ENCODE results near the gene GNG3.
"Not testable (repeated sequence)": the region's sequence is repeated elsewhere in the genome, so short reads cannot be mapped to it uniquely, and the experiment has no call there.

Gene GNG3

DNA sequence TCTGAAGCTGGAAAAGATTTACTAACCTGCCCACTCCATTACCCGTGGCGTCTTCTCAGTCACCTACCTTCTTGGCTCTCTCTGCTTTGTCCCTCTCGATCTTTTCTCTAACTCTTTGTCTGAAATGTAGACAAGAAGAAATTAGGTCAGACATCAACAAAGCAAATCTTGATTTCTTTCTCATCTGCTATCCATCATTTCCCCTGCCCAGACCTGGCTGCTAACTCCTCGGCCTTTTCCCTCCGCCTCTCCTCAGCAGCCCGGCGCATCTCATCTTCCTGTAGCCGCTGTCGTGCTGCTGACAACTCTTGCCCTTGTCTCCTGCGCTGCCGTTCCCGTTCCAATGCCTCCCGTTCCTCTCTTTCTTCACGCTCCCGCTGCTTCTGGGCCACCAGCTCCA lies 29.8 kb upstream of the GNG3 start:
- H3K27me3 Mint-ChIP-seq (ENCODE audit: low read depth), result no peaks in the 10 kb centered on the region
- peak overlapping the region; percentile 85 for H3K4me3 Mint-ChIP-seq
- H3K4me1 Mint-ChIP-seq (ENCODE audit: low read depth), result peaks cover 35% of the 10 kb centered on the region

GRCh38 chr11:62678433-62678769 lies 29.1 kb upstream of the GNG3 start:
- no peaks in the 10 kb centered on the region for H3K27me3 Mint-ChIP-seq (ENCODE audit: low read depth)
- peaks cover 31% of the 10 kb centered on the region for H3K4me1 Mint-ChIP-seq (ENCODE audit: low read depth)
- no peaks in the 10 kb centered on the region for H3K9me3 Mint-ChIP-seq
- peak overlapping the region; percentile 85 for H3K4me3 Mint-ChIP-seq
- H3K36me3 Mint-ChIP-seq (ENCODE audit: low read depth), result peaks cover 22% of the 10 kb centered on the region
- peak overlapping the region; percentile 88 for H3K27ac Mint-ChIP-seq

More for the DNA sequence above, 29.8 kb upstream of the GNG3 start:
- Mint-ChIP-seq H3K27ac (peak overlapping the region; percentile 70), H3K36me3 (ENCODE audit: low read depth) (peaks cover 22% of the 10 kb centered on the region), H3K9me3 (no peaks in the 10 kb centered on the region)

DNA sequence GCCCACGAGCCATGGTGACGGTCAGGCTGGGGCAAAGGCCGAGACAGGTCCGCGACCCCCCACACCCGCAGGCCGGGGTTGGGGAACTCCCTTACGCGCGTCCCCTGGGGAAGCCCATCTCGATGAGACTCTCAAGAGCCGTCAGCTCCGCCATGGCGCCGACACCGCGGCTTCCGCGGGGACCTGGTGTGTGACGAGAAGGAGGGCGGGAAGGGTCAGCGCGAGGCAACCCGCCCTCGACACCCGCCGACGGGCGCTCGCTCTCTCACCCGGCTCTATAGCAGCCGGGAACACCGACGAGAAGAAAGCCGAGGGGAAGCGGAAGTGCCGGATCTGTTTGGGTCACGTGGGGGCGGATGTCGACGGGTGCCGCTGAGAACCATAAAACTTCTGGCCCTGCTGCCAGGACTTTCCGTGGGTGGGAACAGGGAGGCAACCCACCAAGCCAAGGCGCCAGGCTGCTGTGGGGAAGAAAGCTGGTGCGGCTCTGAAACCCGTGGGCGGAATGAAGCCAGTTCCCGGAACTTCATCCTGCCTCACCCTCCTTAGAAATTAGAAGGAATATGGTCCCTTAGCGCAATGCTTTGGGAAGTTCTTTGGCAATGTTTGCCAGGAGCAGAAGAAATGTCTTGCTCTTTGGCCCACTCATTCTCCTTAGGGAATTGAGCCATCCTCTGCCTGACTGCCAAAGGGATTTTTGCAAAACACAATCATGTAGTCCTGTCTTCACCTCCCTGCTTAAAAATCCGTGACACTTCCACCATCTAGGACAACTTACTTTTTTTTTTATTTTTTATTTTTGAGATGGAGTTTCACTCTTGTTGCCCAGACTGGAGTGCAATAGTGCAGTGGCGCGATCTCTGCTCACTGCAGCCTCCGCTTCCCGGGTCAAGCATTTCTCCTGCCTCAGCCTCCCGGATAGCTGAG lies 28.4 kb upstream of the GNG3 start, which contains the start of gene UBXN1:
Gene UBXN1 (minus strand): TSS at position 304 of the 927 bp plus-strand sequence. CDS start 150 bp downstream, at position 154.
- Mint-ChIP-seq H3K27me3 (ENCODE audit: low read depth) (no peaks in the 10 kb centered on the region), H3K36me3 (ENCODE audit: low read depth) (peaks cover 22% of the 10 kb centered on the region), H3K27ac (peak within 1 kb of the TSS; percentile 88), H3K4me3 (peak within 1 kb of the TSS; percentile 85), H3K4me1 (ENCODE audit: low read depth) (peaks cover 31% of the 10 kb centered on the region), H3K9me3 (no peaks in the 10 kb centered on the region)

- Mint-ChIP-seq H3K9me3 (no peaks in the 10 kb centered on the region), H3K4me3 (peak overlapping the region; percentile 38), H3K27ac (peak overlapping the region; percentile 57), H3K4me1 (ENCODE audit: low read depth) (peaks cover 28% of the 10 kb centered on the region), H3K36me3 (ENCODE audit: low read depth) (peaks cover 19% of the 10 kb centered on the region), H3K27me3 (ENCODE audit: low read depth) (no peaks in the 10 kb centered on the region)
These were observed 26.6 kb upstream of the GNG3 start for GRCh38 chr11:62680825-62681240.

DNA sequence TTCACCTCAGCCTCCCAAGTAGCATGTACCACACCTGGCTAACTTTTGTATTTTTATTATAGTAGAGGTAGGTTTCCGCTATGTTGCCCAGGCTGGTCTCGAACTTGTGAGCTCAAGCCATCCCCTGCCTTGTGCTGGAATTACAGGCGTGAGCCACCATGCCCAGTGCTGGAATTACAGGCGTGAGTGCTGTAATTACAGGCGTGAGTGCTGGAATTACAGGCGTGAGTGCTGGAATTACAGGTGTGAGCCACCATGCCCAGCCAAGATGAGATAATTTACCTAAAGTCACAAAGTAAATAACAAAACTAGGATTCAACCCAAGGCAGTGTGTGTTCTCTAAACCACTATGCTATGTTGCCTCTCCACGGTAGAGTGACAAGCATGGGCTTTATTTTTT lies 25.0 kb upstream of the GNG3 start:
- Mint-ChIP-seq H3K4me1 (ENCODE audit: low read depth) (peaks cover 16% of the 10 kb centered on the region), H3K36me3 (ENCODE audit: low read depth) (peaks cover 8% of the 10 kb centered on the region), H3K27me3 (ENCODE audit: low read depth) (no peaks in the 10 kb centered on the region), H3K9me3 (no peaks in the 10 kb centered on the region), H3K4me3 (no peak overlapping the region), H3K27ac (no peak overlapping the region)

DNA sequence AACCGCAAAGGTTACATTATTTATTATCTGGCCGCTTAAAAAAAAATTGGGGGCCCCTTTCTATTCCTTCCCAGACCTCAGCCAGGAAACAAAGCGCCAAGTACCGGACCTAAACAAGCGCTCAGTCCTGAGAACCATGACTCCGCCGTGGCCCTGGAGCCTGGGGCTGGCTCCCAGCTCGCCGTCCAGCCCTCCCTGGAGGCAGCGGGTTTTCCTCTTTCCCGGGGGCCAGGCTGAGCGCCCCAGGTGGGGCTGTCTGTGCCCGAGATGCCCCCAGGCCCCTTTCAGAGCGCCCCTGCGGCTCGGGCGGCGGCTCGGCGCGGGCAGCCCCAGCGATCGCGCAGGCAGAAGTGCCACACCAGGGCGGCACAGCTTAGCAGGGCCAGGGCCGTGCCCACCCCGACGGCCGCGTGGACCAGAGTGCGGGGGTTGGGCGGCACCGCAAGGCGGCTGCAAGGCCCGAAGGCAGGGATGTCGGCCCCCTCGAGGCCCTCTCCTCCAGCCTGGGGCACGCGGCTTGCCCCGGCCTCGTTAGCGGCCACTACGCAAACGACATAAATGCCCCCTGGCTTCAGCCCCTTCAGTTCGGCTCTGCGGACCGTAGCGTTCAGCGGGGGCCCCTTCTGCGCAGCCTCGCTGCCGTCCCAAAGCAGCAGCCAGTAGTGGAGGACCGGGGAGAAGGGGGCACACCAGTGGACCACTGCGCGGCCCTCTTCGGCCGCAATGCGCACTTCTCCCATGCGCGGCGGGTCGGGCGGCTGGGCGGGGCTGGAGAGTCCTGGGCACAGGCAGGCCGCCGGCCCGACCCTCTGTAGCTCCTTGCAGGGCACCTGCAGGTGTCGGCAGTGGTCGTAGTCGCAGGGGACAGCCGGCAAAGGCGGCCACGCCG lies 19.7 kb upstream of the GNG3 start:
- H3K27me3 Mint-ChIP-seq (ENCODE audit: low read depth), result peaks cover 9% of the 10 kb centered on the region
- no peaks in the 10 kb centered on the region for H3K4me1 Mint-ChIP-seq (ENCODE audit: low read depth)
- no peak overlapping the region for H3K27ac Mint-ChIP-seq
- H3K9me3 Mint-ChIP-seq, result no peaks in the 10 kb centered on the region
- peaks cover 17% of the 10 kb centered on the region for H3K36me3 Mint-ChIP-seq (ENCODE audit: low read depth)
- no peak overlapping the region for H3K4me3 Mint-ChIP-seq

- H3K4me1 Mint-ChIP-seq (ENCODE audit: low read depth), result no peaks in the 10 kb centered on the region
- H3K4me3 Mint-ChIP-seq, result no peak overlapping the region
- H3K27me3 Mint-ChIP-seq (ENCODE audit: low read depth), result peaks cover 9% of the 10 kb centered on the region
- H3K36me3 Mint-ChIP-seq (ENCODE audit: low read depth), result peaks cover 20% of the 10 kb centered on the region
- H3K9me3 Mint-ChIP-seq, result no peaks in the 10 kb centered on the region
- H3K27ac Mint-ChIP-seq, result no peak overlapping the region
These were observed 19.0 kb upstream of the GNG3 start for GRCh38 chr11:62688491-62688890.

DNA sequence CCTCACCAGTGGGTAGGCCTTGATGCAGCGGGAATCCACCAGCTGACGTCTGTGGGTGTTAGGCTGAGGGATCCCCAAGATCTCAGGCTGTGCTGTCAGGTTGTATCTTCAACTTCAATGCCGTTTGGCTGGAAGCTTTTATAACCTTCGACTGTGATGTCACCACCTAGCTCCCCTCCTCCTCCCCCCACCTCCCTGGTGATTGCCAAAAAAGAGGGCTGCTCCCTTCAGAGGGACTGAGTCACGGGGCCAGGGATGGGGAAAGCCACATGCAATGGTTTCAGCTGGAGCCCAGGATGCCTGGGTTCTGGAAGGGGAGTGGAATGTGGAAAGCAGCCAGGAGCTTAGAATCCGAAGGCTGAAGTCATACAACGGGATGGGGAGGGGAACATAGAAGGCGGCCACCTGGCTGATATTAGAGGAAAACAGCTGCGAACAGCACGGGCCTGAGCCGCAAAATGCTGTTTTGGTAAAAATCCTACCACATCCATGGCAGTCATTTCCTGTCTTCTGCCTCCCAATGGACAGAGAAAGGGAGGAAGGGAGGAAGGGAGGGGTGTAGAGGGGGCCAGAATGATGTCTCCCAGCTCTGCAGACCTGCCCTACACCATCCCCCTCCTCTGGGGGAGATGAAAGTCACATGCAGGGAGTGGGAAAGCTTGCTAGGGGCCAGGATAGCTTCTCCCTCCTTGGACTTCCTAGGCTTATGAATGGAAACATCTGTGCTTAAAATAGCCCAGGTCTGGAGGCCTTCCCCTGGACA lies 17.9 kb upstream of the GNG3 start, which contains the start of gene LRRN4CL:
Gene LRRN4CL (minus strand): TSS at position 110 of the 763 bp plus-strand sequence. CDS start 1,022 bp downstream, outside the sequence.
- H3K4me1 Mint-ChIP-seq (ENCODE audit: low read depth), result peaks cover 3% of the 10 kb centered on the region
- H3K9me3 Mint-ChIP-seq, result no peaks in the 10 kb centered on the region
- no peak within 1 kb of the TSS for H3K27ac Mint-ChIP-seq
- H3K36me3 Mint-ChIP-seq (ENCODE audit: low read depth), result peaks cover 23% of the 10 kb centered on the region
- H3K4me3 Mint-ChIP-seq, result no peak within 1 kb of the TSS
- H3K27me3 Mint-ChIP-seq (ENCODE audit: low read depth), result peaks cover 9% of the 10 kb centered on the region

DNA sequence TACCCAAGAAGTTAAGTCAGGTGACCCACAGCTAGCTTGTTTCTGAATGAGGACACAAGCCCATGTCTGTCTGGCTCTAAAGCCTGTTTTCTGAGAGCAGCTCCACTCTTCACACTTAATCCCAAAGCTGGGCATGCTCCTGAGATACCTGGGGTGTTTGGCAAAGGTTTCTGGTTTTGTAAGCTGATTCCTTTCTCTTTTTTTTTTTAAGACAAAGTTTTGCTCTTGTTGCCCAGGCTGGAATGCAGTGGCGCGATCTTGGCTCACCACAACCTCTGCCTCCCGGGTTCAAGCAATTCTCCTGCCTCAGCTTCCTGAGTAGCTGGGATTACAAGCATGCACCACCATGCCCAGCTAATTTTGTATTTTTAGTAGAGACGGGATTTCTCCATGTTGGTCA lies 13.9 kb upstream of the GNG3 start:
- H3K9me3 Mint-ChIP-seq; H3K27me3 Mint-ChIP-seq (ENCODE audit: low read depth); H3K27ac Mint-ChIP-seq; H3K4me3 Mint-ChIP-seq; H3K4me1 Mint-ChIP-seq (ENCODE audit: low read depth): not testable (repeated sequence)
- H3K36me3 Mint-ChIP-seq (ENCODE audit: low read depth), result peaks cover 26% of the 10 kb centered on the region

GRCh38 chr11:62694455-62695167 lies 12.9 kb upstream of the GNG3 start:
- Mint-ChIP-seq H3K36me3 (ENCODE audit: low read depth) (peaks cover 23% of the 10 kb centered on the region), H3K4me1 (ENCODE audit: low read depth) (peaks cover 8% of the 10 kb centered on the region), H3K27me3 (ENCODE audit: low read depth) (no peaks in the 10 kb centered on the region), H3K9me3 (no peaks in the 10 kb centered on the region), H3K4me3 (no peak overlapping the region), H3K27ac (peak overlapping the region; percentile 18)

DNA sequence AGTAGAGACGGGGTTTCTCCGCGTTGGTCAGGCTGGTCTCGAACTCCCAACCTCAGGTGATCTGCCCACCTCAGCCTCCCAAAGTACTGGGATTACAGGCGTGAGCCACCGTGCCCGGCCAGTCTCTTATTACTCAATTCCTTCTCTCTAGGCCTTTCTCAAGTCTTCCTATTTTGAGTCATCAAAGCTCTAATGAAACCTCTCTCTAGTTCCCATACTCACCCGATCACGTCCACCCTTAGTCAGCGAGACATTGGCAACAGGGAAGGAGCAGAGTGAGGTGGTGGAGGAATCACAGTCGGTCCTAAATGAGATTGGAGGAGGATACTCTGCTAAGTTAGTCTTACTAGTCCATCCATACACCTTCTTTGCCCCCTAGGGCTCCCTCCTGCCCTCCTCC lies 5.2 kb upstream of the GNG3 start:
- Mint-ChIP-seq H3K27ac (peak overlapping the region; percentile 64), H3K4me3 (no peak overlapping the region), H3K36me3 (ENCODE audit: low read depth) (peaks cover 11% of the 10 kb centered on the region), H3K27me3 (ENCODE audit: low read depth) (no peaks in the 10 kb centered on the region), H3K4me1 (ENCODE audit: low read depth) (peaks cover 20% of the 10 kb centered on the region), H3K9me3 (no peaks in the 10 kb centered on the region)

- H3K4me3 Mint-ChIP-seq, H3K27ac Mint-ChIP-seq: not testable (repeated sequence)
- H3K4me1 Mint-ChIP-seq (ENCODE audit: low read depth), result peaks cover 35% of the 10 kb centered on the region
These were observed 3.6 kb upstream of the GNG3 start for GRCh38 chr11:62703921-62704320.

DNA sequence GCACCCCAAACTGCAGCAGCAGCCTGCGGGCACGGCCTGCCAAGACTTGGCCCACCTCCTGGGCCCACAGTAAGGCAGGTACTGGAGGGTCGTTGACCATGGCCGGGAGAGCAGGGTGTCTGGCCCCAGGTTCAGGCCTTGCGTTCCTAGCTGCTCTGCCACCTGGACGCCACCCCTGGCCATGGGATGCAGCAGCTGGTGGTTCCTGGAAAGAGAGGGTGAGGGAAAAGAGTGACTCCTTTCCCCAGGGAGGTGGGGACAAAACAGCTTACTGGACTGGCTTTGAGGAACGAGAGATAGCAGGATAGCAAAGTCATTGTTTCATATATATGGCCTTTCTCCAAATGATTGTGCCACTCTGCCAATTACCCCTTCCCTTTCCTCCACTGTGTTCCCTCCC lies 2.1 kb upstream of the GNG3 start:
- peaks cover 45% of the 10 kb centered on the region for H3K4me1 Mint-ChIP-seq (ENCODE audit: low read depth)
- no peaks in the 10 kb centered on the region for H3K9me3 Mint-ChIP-seq
- H3K27me3 Mint-ChIP-seq (ENCODE audit: low read depth), result no peaks in the 10 kb centered on the region
- peaks cover 19% of the 10 kb centered on the region for H3K36me3 Mint-ChIP-seq (ENCODE audit: low read depth)
- peak overlapping the region; percentile 75 for H3K27ac Mint-ChIP-seq
- peak overlapping the region; percentile 87 for H3K4me3 Mint-ChIP-seq

More at GRCh38 chr11:62703921-62704320, 3.6 kb upstream of the GNG3 start:
- peaks cover 11% of the 10 kb centered on the region for H3K36me3 Mint-ChIP-seq (ENCODE audit: low read depth)
- not testable (repeated sequence) for H3K9me3 Mint-ChIP-seq; H3K27me3 Mint-ChIP-seq (ENCODE audit: low read depth)

Measured in T-helper 1 cell treated with Interleukin-12 subunit alpha and Interleukin-12 subunit beta and Interleukin-4 antibody, amounts not matched to agents 30 μg/mL and 1 μg/mL, for 36 hours (primary cell).